NCI-H1417 (cell line): ENCODE data around the gene GP9.
"Not testable (repeated sequence)": the region's sequence is repeated elsewhere in the genome, so short reads cannot be mapped to it uniquely, and the experiment has no call there.

Source experiments
- DNase-seq, 3 experiments: peaks; one replicate each; lab custom pipeline; 2025; lab: John Stamatoyannopoulos, UW

GP9 gene

GRCh38 chr3:129111076-129111780 lies 50.6 kb downstream of the GP9 start:
- not testable (repeated sequence) for DNase-seq
